A204.1 (cell line): ENCODE measurements around the gene TIMP2.
"Not testable (repeated sequence)": the region's sequence is repeated elsewhere in the genome, so short reads cannot be mapped to it uniquely, and the experiment has no call there.

Experiments used
- FAIRE-seq: peaks from 2 replicates; lab custom pipeline; 2012; peaks lifted over from hg19 to GRCh38; lab: Jason Lieb, UNC

TIMP2 gene

GRCh38 chr17:78954684-78955083, 29.5 kb upstream of the TIMP2 start:
- no peak for FAIRE-seq

GRCh38 chr17:78953356-78954350, 28.5 kb upstream of the TIMP2 start:
- no peak for FAIRE-seq

GRCh38 chr17:78952706-78953105, 27.5 kb upstream of the TIMP2 start:
- no peak for FAIRE-seq

GRCh38 chr17:78951967-78952551, 26.9 kb upstream of the TIMP2 start:
- FAIRE-seq: no peak

GRCh38 chr17:78950870-78951269, 25.7 kb upstream of the TIMP2 start:
- FAIRE-seq: no peak

- FAIRE-seq: no peak
These were observed 22.3 kb upstream of the TIMP2 start for GRCh38 chr17:78947235-78948149.

- FAIRE-seq: no peak
These were observed 21.4 kb upstream of the TIMP2 start for GRCh38 chr17:78946631-78947030.

GRCh38 chr17:78946131-78946530, 20.9 kb upstream of the TIMP2 start:
- no peak for FAIRE-seq

GRCh38 chr17:78945455-78945854, 20.3 kb upstream of the TIMP2 start:
- FAIRE-seq: not testable (repeated sequence)

GRCh38 chr17:78944956-78945355, 19.8 kb upstream of the TIMP2 start:
- no peak for FAIRE-seq

- no peak for FAIRE-seq
These were observed 18.8 kb upstream of the TIMP2 start for GRCh38 chr17:78944026-78944425.

GRCh38 chr17:78940708-78941107, 15.5 kb upstream of the TIMP2 start:
- FAIRE-seq: no peak

GRCh38 chr17:78940258-78940657, 15.1 kb upstream of the TIMP2 start:
- FAIRE-seq: no peak

GRCh38 chr17:78939615-78940014, 14.4 kb upstream of the TIMP2 start:
- no peak for FAIRE-seq

- no peak for FAIRE-seq
These were observed 12.4 kb upstream of the TIMP2 start for GRCh38 chr17:78937561-78937960.

GRCh38 chr17:78935419-78936323, 10.5 kb upstream of the TIMP2 start:
- no peak for FAIRE-seq

- no peak for FAIRE-seq
These were observed 9.7 kb upstream of the TIMP2 start for GRCh38 chr17:78934681-78935418.

GRCh38 chr17:78933959-78934568, 8.9 kb upstream of the TIMP2 start:
- no peak for FAIRE-seq

- FAIRE-seq: no peak
These were observed 8.1 kb upstream of the TIMP2 start for GRCh38 chr17:78933025-78933958.
